Activated CD8-positive, alpha-beta T cell treated with anti-CD3 and anti-CD28 coated beads, Interleukin-2, amount 10 ng/mL, durations not matched to agents 7 days and 5 days (primary cell): Measurements from ENCODE around the gene SPINT1. TPM values are rescaled to one million over a fixed set of nuclear protein-coding genes. Genes with fewer than 3 reads are reported as not detected.
A peak's percentile ranks its signal among the peaks of the same experiment; 100 is the strongest.

ENCODE experiments used
- ATAC-seq: fragments of 150-1000 bp; cut with Tn5 transposase; one replicate; pipeline ENCODE4 v1.10.0; 2021; ENCODE audit warnings: moderate library complexity
- CTCF ChIA-PET: fragments of 350-600 bp; sonication (Branson Sonifier 250); formaldehyde crosslinking; loops from one replicate; lab custom pipeline; 2021; ENCODE audit warnings: antibody characterized with exemption; lab: Charles Lee
- POLR2A ChIA-PET: fragments of 350-600 bp; sonication (Branson Sonifier 250); formaldehyde crosslinking; loops from one replicate; lab custom pipeline; 2021; ENCODE audit warnings: antibody characterized with exemption; lab: Charles Lee
- DNase-seq: peaks from one replicate; pipeline ENCODE4 v3.0.0-alpha.2; 2020
- H3K27ac Mint-ChIP-seq: one replicate; pipeline ENCODE4 v1.8.0; 2021; ENCODE audit warnings: mild to moderate bottlenecking, mixed read lengths
- H3K27me3 Mint-ChIP-seq: one replicate; pipeline ENCODE4 v1.8.0; 2021; ENCODE audit warnings: low read depth, mixed read lengths
- H3K36me3 Mint-ChIP-seq: one replicate; pipeline ENCODE4 v1.8.0; 2021; ENCODE audit warnings: low read depth, mixed read lengths
- H3K4me1 Mint-ChIP-seq: one replicate; pipeline ENCODE4 v1.8.0; 2021; ENCODE audit warnings: low read depth, mixed read lengths
- H3K4me3 Mint-ChIP-seq: one replicate; pipeline ENCODE4 v1.8.0; 2021; ENCODE audit warnings: mild to moderate bottlenecking, mixed read lengths
- H3K9me3 Mint-ChIP-seq: one replicate; pipeline ENCODE4 v1.8.0; 2022; ENCODE audit warnings: mixed read lengths; ENCODE audit not compliant: insufficient read depth
- total RNA-seq, 2 experiments: library from RNA; stranded (reverse); gene quantifications; one replicate each; pipeline ENCODE4 v1.2.3, GENCODE V29; 2021

The SPINT1 gene, protein sequence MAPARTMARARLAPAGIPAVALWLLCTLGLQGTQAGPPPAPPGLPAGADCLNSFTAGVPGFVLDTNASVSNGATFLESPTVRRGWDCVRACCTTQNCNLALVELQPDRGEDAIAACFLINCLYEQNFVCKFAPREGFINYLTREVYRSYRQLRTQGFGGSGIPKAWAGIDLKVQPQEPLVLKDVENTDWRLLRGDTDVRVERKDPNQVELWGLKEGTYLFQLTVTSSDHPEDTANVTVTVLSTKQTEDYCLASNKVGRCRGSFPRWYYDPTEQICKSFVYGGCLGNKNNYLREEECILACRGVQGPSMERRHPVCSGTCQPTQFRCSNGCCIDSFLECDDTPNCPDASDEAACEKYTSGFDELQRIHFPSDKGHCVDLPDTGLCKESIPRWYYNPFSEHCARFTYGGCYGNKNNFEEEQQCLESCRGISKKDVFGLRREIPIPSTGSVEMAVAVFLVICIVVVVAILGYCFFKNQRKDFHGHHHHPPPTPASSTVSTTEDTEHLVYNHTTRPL
- 1 to 10 TPM; 3.1 to 4.3 TPM for total RNA-seq

DNA sequence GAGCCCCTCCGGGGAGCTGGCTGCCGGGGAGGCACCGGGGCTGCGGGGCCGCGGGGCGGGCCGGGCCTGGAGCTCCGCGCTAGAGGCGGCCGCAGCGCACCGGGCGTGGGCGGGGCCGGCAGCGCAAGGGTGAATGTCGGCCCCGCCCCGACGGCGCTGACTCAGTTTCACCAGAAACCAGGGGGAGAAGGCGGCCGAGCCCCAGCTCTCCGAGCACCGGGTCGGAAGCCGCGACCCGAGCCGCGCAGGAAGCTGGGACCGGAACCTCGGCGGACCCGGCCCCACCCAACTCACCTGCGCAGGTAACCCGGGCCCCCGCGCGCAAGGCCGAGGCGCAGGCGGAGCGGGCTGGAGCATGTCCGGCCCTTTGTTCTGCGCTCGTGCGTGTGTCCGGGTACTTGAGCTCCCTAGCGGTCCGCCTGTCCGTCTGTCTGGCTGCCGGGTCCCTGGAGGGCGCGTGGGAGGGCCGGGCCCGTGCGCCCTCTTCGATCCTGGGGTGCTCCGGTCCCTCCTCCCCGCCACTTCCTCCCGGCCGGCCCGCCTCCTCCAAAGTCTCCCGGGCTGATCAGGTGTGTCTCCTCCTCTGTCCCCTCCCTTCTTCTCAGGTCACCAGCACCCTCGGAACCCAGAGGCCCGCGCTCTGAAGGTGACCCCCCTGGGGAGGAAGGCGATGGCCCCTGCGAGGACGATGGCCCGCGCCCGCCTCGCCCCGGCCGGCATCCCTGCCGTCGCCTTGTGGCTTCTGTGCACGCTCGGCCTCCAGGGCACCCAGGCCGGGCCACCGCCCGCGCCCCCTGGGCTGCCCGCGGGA lies at the start of gene SPINT1:
TSS of gene SPINT1 (plus strand) at position 164 of the 811 bp plus-strand sequence. CDS start at position 671, 507 bp downstream.
- ChIA-PET POLR2A (interaction anchor here (0.8 kb wide), 1 partner anchor 29 kb away, joined by 3 read pairs; no protein-coding TSS in a partner anchor), CTCF (interaction anchor here (1.1 to 9.3 kb wide), 5 partner anchors 14 to 61 kb away, joined by 3 to 79 read pairs (median 10); partner anchors contain the start of gene VPS18)
- ATAC-seq (peak; percentile 72), DNase-seq (peak; percentile 50)
- Mint-ChIP-seq H3K4me3 (peak within 1 kb of the TSS; percentile 79), H3K27ac (no peak within 1 kb of the TSS), H3K4me1 (peaks cover 28% of the 10 kb centered on the region), H3K9me3 (no peaks in the 10 kb centered on the region), H3K27me3 (peaks cover 31% of the 10 kb centered on the region), H3K36me3 (no peaks in the 10 kb centered on the region)

DNA sequence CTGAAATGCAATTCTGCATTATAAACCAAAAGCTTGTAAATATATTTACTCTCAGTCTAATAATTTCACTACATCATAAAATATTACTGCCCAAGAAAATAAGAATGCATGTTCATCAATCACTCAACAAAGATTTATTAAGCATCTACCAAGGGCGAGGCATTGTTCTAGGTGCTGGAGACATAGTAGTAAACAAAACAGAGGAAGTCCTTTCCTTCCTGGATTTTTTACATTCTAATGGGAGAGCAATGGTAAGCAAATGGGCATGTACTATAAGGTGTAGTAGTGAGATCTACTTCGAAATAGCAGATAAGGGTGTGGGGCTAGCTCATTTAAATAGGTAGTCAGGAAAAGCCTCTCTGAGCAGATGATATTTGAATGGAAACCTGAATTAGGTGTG lies 47.8 kb upstream of the SPINT1 start:
- Mint-ChIP-seq H3K4me1 (no peaks in the 10 kb centered on the region), H3K27me3 (no peaks in the 10 kb centered on the region), H3K4me3 (no peak overlapping the region), H3K27ac (no peak overlapping the region), H3K9me3 (no peaks in the 10 kb centered on the region), H3K36me3 (peaks cover 17% of the 10 kb centered on the region)
- DNase-seq = no peak
- ATAC-seq = no peak
- CTCF ChIA-PET = interaction anchor here (3.4 kb wide), 1 partner anchor 14 kb away, joined by 16 read pairs; no protein-coding TSS in a partner anchor
- POLR2A ChIA-PET = interaction anchor here (1.0 kb wide), 1 partner anchor 10 kb away, joined by 3 read pairs; no protein-coding TSS in a partner anchor

DNA sequence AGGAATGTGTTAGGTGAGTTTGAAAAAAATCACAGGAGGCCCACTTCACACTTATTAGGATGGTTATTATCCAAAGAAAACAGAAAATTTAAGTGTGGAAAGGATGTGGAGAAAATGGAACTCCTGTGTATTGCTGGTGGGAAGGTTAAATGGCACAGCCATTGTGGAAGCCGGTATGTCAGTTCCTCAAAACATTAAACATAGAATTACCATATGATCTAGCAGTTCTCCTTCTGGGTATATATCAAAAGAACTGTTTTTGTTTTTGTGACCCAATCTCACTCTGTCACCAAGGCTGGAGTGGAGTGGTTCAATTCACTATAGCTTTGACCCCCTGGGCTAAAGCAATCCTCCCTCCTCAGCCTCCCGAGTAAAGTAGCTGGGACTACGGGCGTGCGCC lies 47.3 kb upstream of the SPINT1 start:
- ATAC-seq (no peak), DNase-seq (no peak)
- ChIA-PET CTCF (interaction anchor here (0.6 to 3.4 kb wide), 3 partner anchors 14 to 180 kb away, joined by 3 to 16 read pairs (median 4); no protein-coding TSS in a partner anchor), POLR2A (interaction anchor here (1.0 kb wide), 1 partner anchor 10 kb away, joined by 3 read pairs; no protein-coding TSS in a partner anchor)
- Mint-ChIP-seq H3K4me1 (no peaks in the 10 kb centered on the region), H3K4me3 (no peak overlapping the region), H3K27me3 (no peaks in the 10 kb centered on the region), H3K27ac (no peak overlapping the region), H3K36me3 (peaks cover 19% of the 10 kb centered on the region), H3K9me3 (no peaks in the 10 kb centered on the region)

DNA sequence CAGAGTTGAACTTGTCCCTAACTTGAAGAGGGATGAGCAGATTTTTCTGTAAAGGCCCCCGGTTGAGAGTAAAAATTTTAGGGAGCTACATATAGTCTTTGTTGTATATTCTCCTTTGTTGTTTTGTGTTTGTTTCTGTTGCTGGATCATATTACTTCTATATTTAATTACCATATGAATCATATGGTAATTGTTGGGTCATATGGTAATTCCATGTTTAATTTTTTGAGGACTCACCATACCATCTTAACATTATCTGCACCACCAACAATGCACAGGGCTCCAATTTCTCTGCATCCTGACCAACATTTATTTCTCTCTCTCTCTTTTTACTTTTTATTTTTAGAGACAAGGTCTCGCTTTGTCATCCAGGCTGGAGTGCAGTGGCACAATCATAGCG lies 44.3 kb upstream of the SPINT1 start:
- Mint-ChIP-seq H3K4me3 (no peak overlapping the region), H3K36me3 (peaks cover 17% of the 10 kb centered on the region), H3K4me1 (no peaks in the 10 kb centered on the region), H3K27me3 (no peaks in the 10 kb centered on the region), H3K9me3 (no peaks in the 10 kb centered on the region), H3K27ac (no peak overlapping the region)
- ATAC-seq = no peak
- no peak for DNase-seq
- CTCF ChIA-PET = interaction anchor here (1.1 kb wide), 1 partner anchor 17 kb away, joined by 3 read pairs; no protein-coding TSS in a partner anchor
- POLR2A ChIA-PET = no interaction called here

DNA sequence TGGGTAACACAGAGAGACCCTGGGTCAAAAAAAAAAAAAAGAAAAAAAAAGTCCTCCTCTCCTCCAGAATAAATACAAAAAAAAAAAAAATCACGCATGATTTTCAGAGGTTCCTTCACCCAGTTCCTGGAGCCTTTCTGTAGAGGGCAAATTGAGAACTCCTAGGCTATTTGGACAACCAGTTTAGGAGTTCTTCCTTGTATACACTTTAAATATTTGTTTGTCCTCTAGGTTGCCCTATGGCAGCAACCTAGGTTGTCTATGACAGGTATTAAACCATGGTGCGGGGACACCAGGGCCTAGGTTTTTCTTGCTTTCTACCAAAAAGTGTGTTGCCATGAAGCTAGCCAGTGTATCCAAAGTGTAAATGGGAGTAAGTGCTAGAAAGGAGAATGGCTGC lies 40.8 kb upstream of the SPINT1 start:
- DNase-seq (no peak), ATAC-seq (no peak)
- CTCF ChIA-PET = no interaction called here
- peaks cover 7% of the 10 kb centered on the region for H3K4me1 Mint-ChIP-seq
- no peaks in the 10 kb centered on the region for H3K27me3 Mint-ChIP-seq
- no peak overlapping the region for H3K4me3 Mint-ChIP-seq
- no peak overlapping the region for H3K27ac Mint-ChIP-seq
- peaks cover 19% of the 10 kb centered on the region for H3K36me3 Mint-ChIP-seq
- POLR2A ChIA-PET = no interaction called here
- no peaks in the 10 kb centered on the region for H3K9me3 Mint-ChIP-seq

DNA sequence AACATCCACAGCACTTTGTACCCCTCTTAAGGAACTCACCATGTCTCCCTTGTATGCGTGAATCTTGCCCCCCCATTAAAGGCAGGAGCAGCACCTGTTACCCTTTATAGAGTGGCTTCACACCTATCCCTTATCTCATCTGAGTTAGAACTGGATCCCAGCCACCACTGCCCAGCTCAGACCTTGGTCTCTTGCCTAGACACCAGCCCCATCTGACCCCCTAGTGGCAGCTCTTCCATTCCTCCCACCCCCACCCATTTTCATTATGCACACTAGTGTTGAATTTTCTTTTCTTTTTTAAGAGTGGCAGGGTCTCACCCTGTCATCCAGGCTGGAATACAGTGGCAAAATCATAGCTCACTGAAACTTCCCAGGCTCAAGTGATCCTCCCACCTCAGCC lies 40.2 kb upstream of the SPINT1 start:
- ChIA-PET CTCF (no interaction called here), POLR2A (interaction anchor here (0.6 kb wide), 2 partner anchors 59 to 598 kb away, joined by 3 read pairs; no protein-coding TSS in a partner anchor)
- DNase-seq (no peak), ATAC-seq (no peak)
- H3K4me3 Mint-ChIP-seq = no peak overlapping the region
- H3K36me3 Mint-ChIP-seq = peaks cover 14% of the 10 kb centered on the region
- no peaks in the 10 kb centered on the region for H3K27me3 Mint-ChIP-seq
- H3K27ac Mint-ChIP-seq = no peak overlapping the region
- no peaks in the 10 kb centered on the region for H3K9me3 Mint-ChIP-seq
- H3K4me1 Mint-ChIP-seq = peaks cover 13% of the 10 kb centered on the region

DNA sequence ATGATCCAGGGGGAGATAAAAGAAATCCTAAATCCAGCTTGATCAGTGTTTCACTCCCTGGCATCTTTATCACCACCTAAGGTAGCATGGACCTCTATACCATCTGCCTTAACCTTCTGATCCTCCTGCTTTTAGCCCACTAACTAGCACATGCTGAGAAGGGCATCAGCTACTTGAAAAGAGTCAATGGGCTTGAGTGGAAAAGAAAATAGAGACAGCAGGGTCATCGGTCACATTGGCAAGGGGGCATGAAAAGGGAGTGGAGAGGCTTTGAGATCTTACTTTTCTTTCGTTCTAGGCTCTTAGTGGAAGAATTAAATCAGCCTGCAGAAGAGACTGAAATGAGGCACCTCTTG lies 37.2 kb upstream of the SPINT1 start:
- H3K4me1 Mint-ChIP-seq = peaks cover 20% of the 10 kb centered on the region
- ChIA-PET CTCF (interaction anchor here (0.9 to 2.9 kb wide), 4 partner anchors 20 to 88 kb away, joined by 4 to 15 read pairs (median 8); partner anchors contain the start of gene VPS18), POLR2A (interaction anchor here (0.6 to 3.0 kb wide), 6 partner anchors 10 to 215 kb away, joined by 3 to 12 read pairs (median 4); partner anchors contain the start of genes GCHFR and RAD51)
- peak overlapping the region; percentile 94 for H3K4me3 Mint-ChIP-seq
- H3K27ac Mint-ChIP-seq = peak overlapping the region; percentile 99
- H3K27me3 Mint-ChIP-seq = no peaks in the 10 kb centered on the region
- ATAC-seq = peak; percentile 1
- H3K9me3 Mint-ChIP-seq = no peaks in the 10 kb centered on the region
- DNase-seq = no peak
- H3K36me3 Mint-ChIP-seq = peaks cover 18% of the 10 kb centered on the region

DNA sequence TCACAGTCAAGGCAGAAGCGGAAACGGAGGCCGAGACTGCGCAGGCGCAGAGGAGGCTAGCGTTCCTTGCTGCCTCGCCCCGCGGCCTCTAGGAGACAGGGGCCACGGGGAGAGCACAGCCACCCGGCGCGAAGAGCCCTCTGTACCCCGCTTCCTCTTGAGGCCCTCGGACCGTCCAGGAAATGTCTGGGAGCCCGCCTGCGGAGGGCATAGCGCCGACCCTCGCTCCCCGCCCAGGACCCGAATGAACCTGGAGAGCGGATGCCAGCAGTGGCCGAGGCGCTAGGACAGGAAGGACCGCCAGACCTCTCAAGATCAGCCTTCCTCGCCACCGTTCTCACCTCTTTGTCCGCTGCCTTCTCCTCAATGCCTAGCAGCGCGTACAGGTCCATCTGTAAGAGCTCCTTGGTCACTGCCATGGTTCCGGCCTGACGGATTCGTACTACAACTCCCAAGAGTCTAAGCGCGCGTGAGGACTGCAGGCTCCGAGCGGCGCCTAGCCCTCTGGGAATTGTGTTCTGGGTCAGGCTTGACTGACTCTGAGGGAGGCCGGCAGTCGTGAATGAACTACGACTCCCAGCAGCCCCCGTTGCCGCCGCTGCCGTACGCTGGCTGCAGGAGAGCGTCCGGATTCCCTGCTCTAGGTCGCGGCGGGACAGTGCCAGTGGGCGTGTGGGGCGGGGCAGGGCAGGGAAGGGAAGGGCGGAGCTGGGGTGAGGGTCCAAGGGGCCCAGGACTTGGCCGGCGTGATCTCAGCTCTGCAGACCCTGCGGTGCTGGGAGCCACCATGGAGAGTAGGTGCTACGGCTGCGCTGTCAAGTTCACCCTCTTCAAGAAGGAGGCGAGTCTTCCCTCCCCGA lies 36.6 kb upstream of the SPINT1 start, which contains the start of the genes DNAJC17 and ZFYVE19:
TSS of gene DNAJC17 (minus strand) at position 446 of the 860 bp plus-strand sequence. CDS start at position 419, 27 bp downstream.
TSS of gene ZFYVE19 (plus strand) at position 62 of the 860 bp plus-strand sequence. CDS start at position 563, 501 bp downstream.
- Mint-ChIP-seq H3K36me3 (peaks cover 18% of the 10 kb centered on the region), H3K27me3 (no peaks in the 10 kb centered on the region), H3K4me1 (peaks cover 20% of the 10 kb centered on the region), H3K4me3 (peak within 1 kb of the TSS; percentile 94), H3K27ac (peak within 1 kb of the TSS; percentile 99), H3K9me3 (no peaks in the 10 kb centered on the region)
- CTCF ChIA-PET = interaction anchor here (0.7 to 2.9 kb wide), 5 partner anchors 21 to 123 kb away, joined by 3 to 15 read pairs (median 7); partner anchors contain the start of gene VPS18
- peak; percentile 97 for DNase-seq
- POLR2A ChIA-PET = interaction anchor here (0.6 to 3.0 kb wide), 6 partner anchors 11 to 216 kb away, joined by 3 to 12 read pairs (median 4); partner anchors contain the start of genes GCHFR and RAD51
- peak; percentile 98 for ATAC-seq

DNA sequence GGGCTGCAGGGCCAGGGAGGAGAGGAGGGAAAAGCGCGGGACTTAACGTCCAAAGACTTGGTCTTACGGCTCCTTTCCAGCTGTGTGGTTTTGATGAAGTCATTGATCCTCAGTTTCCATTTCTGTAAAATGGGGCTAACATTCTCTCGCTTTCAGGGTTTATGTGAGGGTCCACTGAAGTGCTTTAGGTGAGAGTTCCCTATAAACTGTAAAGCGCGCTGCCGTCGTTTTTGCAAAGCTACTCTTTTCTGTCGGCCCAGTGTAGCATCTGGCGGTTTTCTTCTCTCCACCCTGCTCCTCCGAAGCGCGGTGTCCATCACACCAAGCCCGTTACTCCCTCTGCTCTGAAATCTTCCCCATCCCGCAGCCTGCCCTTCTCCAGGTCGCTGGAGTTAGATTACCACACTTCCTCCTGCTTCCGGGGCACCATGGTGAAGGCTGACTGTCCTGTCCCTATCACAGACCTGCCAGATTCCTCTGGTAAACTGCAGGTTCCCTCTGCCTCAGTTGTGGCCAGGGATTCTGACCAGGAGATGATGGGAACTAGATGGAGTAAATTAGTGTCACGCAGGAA lies 35.9 kb upstream of the SPINT1 start:
- Mint-ChIP-seq H3K9me3 (no peaks in the 10 kb centered on the region), H3K27ac (peak overlapping the region; percentile 99), H3K36me3 (peaks cover 20% of the 10 kb centered on the region), H3K4me1 (peaks cover 20% of the 10 kb centered on the region), H3K4me3 (peak overlapping the region; percentile 94), H3K27me3 (no peaks in the 10 kb centered on the region)
- ChIA-PET CTCF (interaction anchor here (0.7 to 2.9 kb wide), 4 partner anchors 21 to 124 kb away, joined by 3 to 15 read pairs (median 8); partner anchors contain the start of gene VPS18), POLR2A (interaction anchor here (1.0 to 3.0 kb wide), 3 partner anchors 23 to 113 kb away, joined by 3 to 12 read pairs (median 3); partner anchors contain the start of gene RAD51)
- DNase-seq (no peak), ATAC-seq (no peak)
